CD14-positive monocyte (primary cell): ENCODE measurements around the gene MMP28. TPM values are rescaled to one million over a fixed set of nuclear protein-coding genes. Genes with fewer than 3 reads are reported as not detected.
A peak's percentile ranks its signal among the peaks of the same experiment; 100 is the strongest.

ENCODE experiments used
- DNase-seq, 3 donors: peaks; one replicate each; pipeline ENCODE4 v3.0.0-alpha.2; 2011 to 2022
- H2AFZ ChIP-seq: 2 replicates; pipeline ENCODE4 v1.6.0; 2012; ENCODE audit warnings: mild to moderate bottlenecking, low read depth, low read length, inconsistent platforms; ENCODE audit not compliant: insufficient read depth, poor library complexity, severe bottlenecking
- H3K27ac ChIP-seq, 2 donors: 1 replicate in 1 of 2; 2 replicates in 1 of 2; pipeline ENCODE4 v1.5.1; 2012 to 2013; ENCODE audit warnings: low read length in 2 of 2, control low read depth in 1 of 2, inconsistent platforms in 1 of 2, low read depth in 1 of 2, mild to moderate bottlenecking in 1 of 2
- H3K27me3 ChIP-seq, 2 donors: one replicate each; pipeline versions ENCODE4 v1.6.0 to v1.6.1; 2011 to 2013; ENCODE audit warnings: low read length in 2 of 2; ENCODE audit not compliant: control insufficient read depth in 2 of 2, insufficient read depth in 2 of 2
- H3K36me3 ChIP-seq, 2 donors: replicated peaks in 1 of 2; 1 replicate in 1 of 2; 2 replicates in 1 of 2; pipeline versions ENCODE4 v1.5.1 to v1.6.1; 2012 to 2013; ENCODE audit warnings: low read length in 2 of 2, control low read depth in 1 of 2, inconsistent platforms in 1 of 2, mild to moderate bottlenecking in 1 of 2; ENCODE audit not compliant: insufficient read depth in 2 of 2, control insufficient read depth in 1 of 2
- H3K4me1 ChIP-seq, 2 donors: 1 replicate in 1 of 2; 2 replicates in 1 of 2; pipeline versions ENCODE4 v1.5.1 to v1.6.1; 2012 to 2013; ENCODE audit warnings: low read length in 2 of 2, control low read depth in 1 of 2, inconsistent platforms in 1 of 2, mild to moderate bottlenecking in 1 of 2, moderate library complexity in 1 of 2; ENCODE audit not compliant: insufficient read depth in 2 of 2, control insufficient read depth in 1 of 2
- H3K4me2 ChIP-seq: replicated peaks from 2 replicates; pipeline ENCODE3; 2012; ENCODE audit warnings: low read length, moderate library complexity, mild to moderate bottlenecking; ENCODE audit not compliant: poor library complexity, severe bottlenecking; ENCODE audit errors: extremely low read depth
- H3K4me3 ChIP-seq, 3 experiments: fragments of 200-600 bp in 1 of 3; sonication (generic) in 1 of 3; replicated peaks in 1 of 3; 1 replicate in 2 of 3; 2 replicates in 1 of 3; pipeline ENCODE4 v1.5.1; 2011 to 2013; ENCODE audit warnings: low read length in 3 of 3, mild to moderate bottlenecking in 3 of 3, control low read depth in 2 of 3, low read depth in 2 of 3, inconsistent platforms in 1 of 3, moderate library complexity in 1 of 3
- H3K79me2 ChIP-seq: 2 replicates; pipeline ENCODE4 v1.6.0; 2012; ENCODE audit warnings: mild to moderate bottlenecking, control low read depth, inconsistent platforms, low read length, moderate library complexity; ENCODE audit not compliant: insufficient read depth
- H3K9ac ChIP-seq: 2 replicates; pipeline ENCODE4 v1.6.0; 2017; ENCODE audit warnings: low read length, mild to moderate bottlenecking; ENCODE audit not compliant: insufficient read depth, poor library complexity, severe bottlenecking
- H3K9me3 ChIP-seq, 2 donors: replicated peaks in 1 of 2; 1 replicate in 1 of 2; 2 replicates in 1 of 2; pipeline versions ENCODE4 v1.5.1 to v1.6.1; 2012 to 2013; ENCODE audit warnings: low read length in 2 of 2, control low read depth in 1 of 2; ENCODE audit not compliant: control insufficient read depth in 1 of 2, insufficient read depth in 1 of 2
- H4K20me1 ChIP-seq: 2 replicates; pipeline ENCODE4 v1.6.0; 2012; ENCODE audit warnings: mild to moderate bottlenecking, low read length, control low read depth, moderate library complexity; ENCODE audit not compliant: insufficient read depth
- H3K27ac Mint-ChIP-seq, 7 donors: one replicate each; pipeline ENCODE4 v1.8.0; 2020; ENCODE audit warnings: mild to moderate bottlenecking in 7 of 7, mixed read lengths in 7 of 7, moderate library complexity in 6 of 7, inconsistent platforms in 2 of 7
- H3K27me3 Mint-ChIP-seq, 3 donors: one replicate each; pipeline ENCODE4 v1.8.0; 2021 to 2022; ENCODE audit warnings: low read depth in 3 of 3, mild to moderate bottlenecking in 3 of 3, mixed read lengths in 3 of 3, moderate library complexity in 3 of 3, inconsistent platforms in 1 of 3
- H3K36me3 Mint-ChIP-seq, 2 donors: one replicate each; pipeline ENCODE4 v1.8.0; 2020; ENCODE audit warnings: mixed read lengths in 2 of 2, inconsistent platforms in 1 of 2, mild to moderate bottlenecking in 1 of 2
- H3K4me1 Mint-ChIP-seq: one replicate; pipeline ENCODE4 v1.8.0; 2020; ENCODE audit warnings: mild to moderate bottlenecking, mixed read lengths
- H3K4me3 Mint-ChIP-seq, 2 donors: one replicate each; pipeline ENCODE4 v1.8.0; 2020; ENCODE audit warnings: mild to moderate bottlenecking in 2 of 2, mixed read lengths in 2 of 2, moderate library complexity in 1 of 2
- H3K9me3 Mint-ChIP-seq, 7 donors: one replicate each; pipeline ENCODE4 v1.8.0; 2020 to 2022; ENCODE audit warnings: mixed read lengths in 7 of 7, mild to moderate bottlenecking in 6 of 7, moderate library complexity in 6 of 7, inconsistent platforms in 2 of 7
- CTCF ChIP-seq: fragments of 200-600 bp; IDR thresholded peaks from one replicate; pipeline ENCODE4 v1.8.0; 2022; ENCODE audit warnings: antibody characterized with exemption, mild to moderate bottlenecking
- WGBS: methylation state at CpG from one replicate; pipeline ENCODE4 v1.1.5; 2013; ENCODE audit warnings: missing lambda C conversion rate; ENCODE audit not compliant: insufficient coverage; 5-methylcytosine and 5-hydroxymethylcytosine counted together
- intact Hi-C, 2 donors: fragments of 100-400 bp; cut with micrococcal nuclease; formaldehyde crosslinking; loops; one replicate each; pipeline versions ENCODE4 v1.15.0 to v1.15.1; 2023
- polyA plus RNA-seq, 3 donors: library from polyadenylated mRNA; depleted of rRNA in 1 of 3; unstranded in 2 of 3; stranded (reverse) in 1 of 3; fragments of 300-500 nt in 2 of 3; fragments of >200 nt in 1 of 3; fragmentation: Illumina TruSeq in 2 of 3; gene quantifications; 1 replicate in 2 of 3; 2 replicates in 1 of 3; pipeline ENCODE4 v1.2.3, GENCODE V29; 2012 to 2021

The MMP28 gene
- polyA plus RNA-seq, 3 donors: not detected

DNA sequence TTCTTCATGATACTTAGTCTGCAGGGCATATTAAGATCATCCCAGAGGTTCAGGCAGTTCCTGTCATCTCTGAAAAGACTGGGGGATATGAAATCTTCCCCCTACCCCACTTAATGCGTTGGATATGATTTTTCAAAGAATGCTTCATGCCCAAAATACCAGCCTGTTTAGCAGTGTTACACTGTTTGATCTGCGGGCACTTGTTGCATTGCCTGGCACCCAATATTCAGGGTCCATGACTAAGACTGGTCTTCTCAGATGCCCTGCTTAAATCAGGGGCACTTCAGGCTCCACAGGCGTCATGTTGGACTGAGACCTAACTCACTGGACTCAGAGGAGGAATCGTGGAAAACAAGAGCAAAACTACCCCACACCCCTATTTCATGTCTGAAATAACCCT lies 70.4 kb downstream of the MMP28 start:
- 100% methylated on average over 2 of the region's 4 CpGs for WGBS
- Histone ChIP-seq H3K4me3 (no peak overlapping the region), H3K4me1 (no peaks in the 10 kb centered on the region), H3K36me3 (peaks cover 63 to 80% of the 10 kb centered on the region in 2 donors), H3K27me3 (no peaks in the 10 kb centered on the region), H3K4me2 (no peak overlapping the region), H3K9me3 (no peaks in the 10 kb centered on the region), H3K9ac (no peak overlapping the region), H3K79me2 (no peaks in the 10 kb centered on the region), H3K27ac (no peak overlapping the region), H4K20me1 (no peaks in the 10 kb centered on the region), H2AFZ (no peak overlapping the region)
- Mint-ChIP-seq H3K27ac (no peak overlapping the region), H3K4me3 (no peak overlapping the region), H3K9me3 (no peaks in the 10 kb centered on the region), H3K4me1 (no peaks in the 10 kb centered on the region), H3K27me3 (peaks cover 0 to 2% (median 0%) of the 10 kb centered on the region in 3 donors), H3K36me3 (peaks cover 64 to 74% of the 10 kb centered on the region in 2 donors)
- TF ChIP-seq CTCF: no peak
- DNase-seq: no peak
- intact Hi-C loops: no loop called here

DNA sequence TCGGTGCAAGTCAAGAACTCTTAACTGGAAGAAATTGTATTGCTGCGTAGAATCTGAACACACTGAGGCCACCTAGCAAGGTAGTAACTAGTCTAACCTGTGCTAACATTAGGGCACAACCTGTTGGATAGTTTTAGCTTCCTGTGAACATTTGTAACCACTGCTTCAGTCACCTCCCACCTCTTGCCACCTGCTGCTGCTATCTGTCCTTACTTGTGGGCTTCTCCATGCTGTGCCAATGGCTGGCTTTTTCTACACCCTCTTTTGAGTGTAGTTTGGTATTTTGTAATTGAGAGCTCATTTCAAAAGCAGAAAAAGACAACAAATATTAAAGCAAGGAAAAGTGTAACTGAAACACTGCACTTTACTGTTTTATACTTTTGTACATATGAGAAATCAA lies 71.7 kb downstream of the MMP28 start:
- Histone ChIP-seq H3K36me3 (peaks cover 71 to 92% of the 10 kb centered on the region in 2 donors), H3K4me2 (no peak overlapping the region), H4K20me1 (no peaks in the 10 kb centered on the region), H3K4me3 (no peak overlapping the region), H3K9ac (no peak overlapping the region), H3K9me3 (no peaks in the 10 kb centered on the region), H3K27me3 (no peaks in the 10 kb centered on the region), H3K27ac (no peak overlapping the region), H3K4me1 (no peaks in the 10 kb centered on the region), H3K79me2 (no peaks in the 10 kb centered on the region), H2AFZ (no peak overlapping the region)
- no peak for DNase-seq
- no peak for TF ChIP-seq CTCF
- Mint-ChIP-seq H3K4me1 (no peaks in the 10 kb centered on the region), H3K4me3 (no peak overlapping the region), H3K9me3 (no peaks in the 10 kb centered on the region), H3K36me3 (peaks cover 76 to 86% of the 10 kb centered on the region in 2 donors), H3K27me3 (no peaks in the 10 kb centered on the region), H3K27ac (peak overlapping the region in 2 of 7 donors; percentile 15 to 53)
- intact Hi-C loops: no loop called here
- 80% methylated on average over 1 of the region's 2 CpGs for WGBS
